GM19467 (cell line): Measurements from ENCODE around the gene SDCCAG8.

Experiments used
- ATAC-seq: cut with Tn5 transposase; IDR thresholded peaks from one replicate; pipeline ENCODE4 v1.9.1; 2021; ENCODE audit warnings: mild to moderate bottlenecking, moderate library complexity; ENCODE audit not compliant: unreplicated experiment

SDCCAG8 gene

DNA sequence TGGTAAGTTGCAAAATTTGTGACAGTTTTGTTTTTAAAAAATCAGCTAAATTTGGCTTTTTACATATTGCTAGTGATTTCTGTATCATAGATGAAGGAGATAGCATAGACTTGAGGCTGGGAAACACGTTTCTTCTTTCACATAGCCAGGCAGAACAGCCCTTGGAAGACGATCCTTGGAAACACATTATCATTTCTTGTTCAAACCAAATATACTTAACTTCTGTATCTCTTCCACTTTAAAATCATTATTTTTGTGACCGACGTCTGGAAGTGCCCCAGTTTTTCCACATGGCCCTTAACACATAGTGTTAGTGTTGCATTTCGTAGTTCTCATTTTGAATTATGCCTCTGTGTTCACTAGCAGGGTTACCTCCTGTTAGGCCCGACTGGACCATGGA is 193.5 kb downstream of the SDCCAG8 start:
- ATAC-seq = no peak

DNA sequence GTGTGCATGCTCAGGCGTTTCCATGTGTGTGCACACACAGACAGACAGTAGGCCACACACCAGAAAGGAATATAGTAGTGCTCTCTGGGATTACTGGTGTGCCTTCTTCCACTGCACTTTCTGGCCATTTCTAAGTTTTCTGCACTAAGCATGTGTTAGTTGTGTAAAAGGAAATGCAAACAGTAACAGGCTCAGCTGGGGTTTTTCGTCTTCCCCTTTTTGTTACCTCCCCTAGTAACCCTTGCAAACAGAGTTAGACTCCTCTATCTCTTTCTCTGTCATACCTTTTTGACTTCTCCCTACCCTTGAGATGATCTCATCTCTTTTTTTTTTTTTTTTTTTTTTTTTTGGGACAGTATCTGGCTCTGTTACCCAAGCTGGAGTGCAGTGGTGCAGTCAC is 196.3 kb downstream of the SDCCAG8 start:
- ATAC-seq = no peak

DNA sequence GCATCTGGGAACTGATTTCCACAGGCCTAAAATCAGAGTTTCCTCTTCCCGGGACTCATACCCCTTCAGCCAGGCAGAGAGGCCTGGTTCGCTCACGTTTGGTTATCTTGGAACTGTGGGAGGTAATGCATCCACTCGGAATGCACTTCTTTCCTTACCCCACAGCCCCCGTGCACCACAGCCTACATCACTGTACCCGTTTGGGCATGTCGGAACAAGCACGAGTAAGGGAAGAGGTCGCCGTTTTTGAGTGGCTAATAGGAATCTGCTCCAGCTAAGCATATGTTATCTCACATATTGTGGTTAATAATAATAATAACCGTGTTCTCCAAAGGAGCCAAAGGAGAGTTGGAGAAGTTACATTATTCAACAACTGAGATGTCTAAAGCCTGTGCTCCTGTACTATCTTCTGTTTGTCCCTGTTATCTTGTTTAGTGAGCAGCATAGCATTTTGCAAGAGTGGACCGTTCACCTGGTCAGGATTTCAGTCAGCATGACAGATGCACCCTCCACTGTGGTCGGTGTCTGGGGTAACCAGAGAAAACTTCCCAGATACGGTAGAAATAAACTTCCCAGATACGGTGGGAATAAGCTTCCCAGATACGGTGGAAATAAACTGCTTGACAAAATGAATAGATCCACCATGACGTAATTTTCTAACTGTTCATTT is 198.6 kb downstream of the SDCCAG8 start:
- no peak for ATAC-seq

DNA sequence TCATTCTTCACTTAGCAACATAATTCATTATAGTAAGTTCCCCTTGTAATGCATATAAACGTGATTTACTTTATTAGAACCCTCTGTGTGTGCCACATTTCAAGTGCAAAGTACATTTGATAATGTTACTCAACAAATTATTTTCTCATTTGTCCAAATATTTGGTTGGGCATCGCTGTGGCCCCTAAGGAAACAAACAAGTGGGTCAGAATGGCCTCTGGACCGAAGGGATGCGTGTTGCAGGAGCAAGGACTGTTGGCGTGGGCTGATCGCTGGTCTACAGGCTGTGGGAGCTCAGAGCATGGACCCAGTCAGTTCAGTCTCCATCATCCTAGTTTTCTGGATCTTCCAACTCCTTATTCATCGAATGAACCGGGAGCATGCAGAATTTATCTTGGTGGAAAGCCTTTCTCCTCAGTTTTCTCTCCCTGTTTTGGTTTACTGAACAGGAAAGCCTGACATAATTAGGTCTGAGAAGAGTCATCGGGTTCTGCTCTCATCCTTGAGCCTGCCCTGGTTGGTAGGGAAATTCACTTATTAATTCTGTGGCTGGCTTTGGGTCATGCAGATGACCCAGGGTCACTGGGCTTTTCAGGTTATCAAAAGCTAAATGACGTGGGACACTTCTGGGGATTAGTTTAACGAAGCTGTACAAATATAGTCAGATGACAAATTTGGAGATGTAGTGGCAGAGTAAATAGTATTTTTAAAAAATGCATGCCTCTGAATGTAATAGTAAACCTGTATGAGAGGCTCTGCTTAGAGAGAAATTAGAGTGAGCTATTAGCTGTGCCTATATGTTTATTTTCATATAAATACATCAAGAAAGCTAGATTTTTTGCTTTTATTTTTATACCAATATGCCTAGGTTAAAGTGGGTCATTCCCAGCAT is 200.2 kb downstream of the SDCCAG8 start:
- no peak for ATAC-seq

DNA sequence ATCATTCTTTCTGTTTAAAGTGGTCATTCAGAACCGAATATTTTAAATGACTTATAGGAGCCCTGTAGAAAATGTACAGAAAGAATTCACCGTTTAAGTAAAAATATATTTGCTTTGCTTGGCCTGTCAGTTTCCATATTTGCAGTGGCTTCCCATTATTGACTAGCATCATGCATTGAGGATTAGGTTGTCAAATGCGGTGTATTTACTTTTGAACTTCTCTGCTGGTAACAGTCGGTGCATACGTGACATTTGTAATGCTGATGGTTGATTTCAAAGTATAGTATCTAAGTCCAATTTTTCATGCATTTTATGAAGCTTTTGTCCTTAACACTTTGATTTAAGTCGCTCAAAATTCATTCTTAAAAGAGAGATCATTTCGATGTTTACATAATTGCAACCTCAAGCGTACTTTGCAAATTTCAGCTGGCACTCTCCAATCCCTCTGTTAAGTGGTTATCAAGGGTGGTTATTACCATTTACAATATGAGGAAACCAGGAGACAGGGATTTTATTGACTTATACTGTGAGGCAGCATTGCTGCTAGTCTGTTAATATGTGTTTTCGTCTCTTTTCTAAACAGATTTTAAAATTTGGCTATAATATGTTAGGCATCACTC is 201.6 kb downstream of the SDCCAG8 start:
- no peak for ATAC-seq

DNA sequence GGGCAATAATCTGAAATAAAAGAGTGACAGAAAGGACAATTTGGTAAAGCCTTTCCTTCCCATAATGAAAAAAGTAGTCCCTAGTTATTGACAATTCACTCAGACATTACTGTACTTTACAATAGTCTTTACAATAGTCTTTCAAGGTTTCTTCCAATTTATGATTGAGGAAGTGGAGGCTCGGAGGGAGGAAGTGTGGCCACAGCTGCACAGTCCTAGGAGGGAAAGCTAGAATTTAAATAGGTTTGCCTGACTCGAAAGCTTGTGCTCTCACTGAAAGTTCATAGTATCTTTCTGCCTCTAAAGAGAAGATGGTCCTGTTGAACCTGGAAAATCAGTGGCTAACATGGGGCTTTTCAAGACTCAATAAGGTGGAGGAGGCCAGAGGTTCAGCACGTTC is 203.2 kb downstream of the SDCCAG8 start:
- ATAC-seq = no peak

DNA sequence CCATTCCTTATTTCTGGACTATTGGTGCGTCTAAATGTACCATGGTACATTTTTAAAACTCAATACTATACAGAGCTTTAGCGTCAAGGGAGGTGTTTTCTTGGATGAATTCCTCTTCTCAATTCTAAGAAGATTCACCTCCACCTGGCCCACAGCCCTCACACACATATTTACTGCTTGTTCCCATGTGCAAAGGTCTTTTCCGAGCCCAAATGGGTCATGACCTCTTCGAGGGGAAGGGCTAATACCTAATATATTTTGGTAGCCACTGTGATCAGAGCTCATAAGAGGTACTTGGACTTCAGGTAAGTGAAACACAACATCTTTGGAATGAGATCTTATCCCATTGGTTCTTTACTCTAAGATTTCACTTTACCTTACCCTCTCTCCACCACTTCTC is 205.9 kb downstream of the SDCCAG8 start:
- no peak for ATAC-seq

DNA sequence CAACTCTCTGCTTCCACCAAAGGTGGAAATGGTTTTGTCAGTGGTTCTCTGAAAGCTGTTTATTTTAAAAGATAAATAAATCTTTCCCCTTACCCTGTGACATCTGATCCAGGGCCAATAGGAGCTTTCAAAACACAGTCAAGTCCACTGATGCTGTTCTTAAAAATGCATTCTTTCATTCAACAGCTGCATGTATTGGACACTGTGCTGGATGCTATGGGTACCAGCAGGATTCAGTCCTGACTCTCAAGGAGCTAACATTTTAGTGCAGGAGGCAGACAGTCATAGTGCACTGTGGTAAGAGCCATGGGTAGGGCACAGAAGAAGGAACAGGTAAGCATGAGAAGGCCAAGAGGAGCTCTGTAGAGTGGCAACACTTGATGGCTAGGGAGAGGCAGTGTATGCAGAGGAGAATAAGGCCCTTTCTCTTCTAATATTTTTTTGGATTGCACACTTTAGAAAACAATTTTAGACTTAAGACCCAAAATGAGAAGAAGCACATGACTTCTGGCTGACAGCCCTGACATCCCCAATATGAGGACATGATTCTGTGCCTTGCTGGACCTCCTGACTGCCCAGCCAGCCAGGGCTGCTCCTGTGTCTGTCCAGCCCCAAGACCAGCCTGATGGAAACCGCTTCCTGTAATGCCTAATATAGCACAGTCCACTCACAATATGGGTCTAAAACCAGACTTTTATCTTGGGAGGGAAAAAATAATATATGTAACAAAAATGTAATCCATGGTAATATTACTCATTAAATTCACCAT is 207.3 kb downstream of the SDCCAG8 start:
- no peak for ATAC-seq

DNA sequence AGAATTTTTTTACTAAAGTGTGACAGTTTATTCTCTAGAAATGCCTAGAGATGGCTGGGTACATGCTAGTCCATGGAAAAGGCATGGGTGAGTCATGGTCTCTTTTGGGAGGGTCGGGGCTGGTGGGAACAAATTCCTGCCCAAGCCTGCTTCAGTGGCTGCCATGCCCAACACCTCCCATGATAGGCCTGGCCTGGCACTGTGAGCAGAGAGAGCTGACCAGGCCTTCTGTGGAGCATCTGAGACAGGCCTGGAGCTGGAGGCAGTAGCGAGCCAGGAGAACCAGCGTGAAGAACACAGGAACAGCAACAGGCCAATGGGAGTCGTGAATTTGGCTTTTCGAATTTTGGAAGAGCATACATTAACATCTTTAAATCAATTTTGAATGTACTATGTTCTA is 209.2 kb downstream of the SDCCAG8 start:
- ATAC-seq = no peak

DNA sequence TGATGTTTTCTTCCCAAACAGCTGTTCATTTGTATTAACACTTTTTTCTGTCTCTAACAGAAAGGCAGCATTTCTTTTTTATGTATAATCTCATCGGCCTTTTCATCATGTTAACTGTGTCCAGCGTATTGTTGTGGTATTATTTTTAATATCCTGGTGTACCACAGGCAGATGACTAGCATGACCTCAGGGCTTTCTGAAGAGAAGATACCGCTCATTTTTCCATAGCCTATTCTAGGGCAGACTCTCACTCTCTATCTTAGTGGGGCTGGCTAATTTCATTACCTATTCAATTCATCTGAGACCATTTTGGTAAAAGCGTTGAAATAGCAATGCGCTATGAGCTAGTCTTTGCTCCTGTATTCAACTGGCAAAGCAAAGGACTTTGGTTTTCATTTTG is 209.9 kb downstream of the SDCCAG8 start:
- no peak for ATAC-seq

DNA sequence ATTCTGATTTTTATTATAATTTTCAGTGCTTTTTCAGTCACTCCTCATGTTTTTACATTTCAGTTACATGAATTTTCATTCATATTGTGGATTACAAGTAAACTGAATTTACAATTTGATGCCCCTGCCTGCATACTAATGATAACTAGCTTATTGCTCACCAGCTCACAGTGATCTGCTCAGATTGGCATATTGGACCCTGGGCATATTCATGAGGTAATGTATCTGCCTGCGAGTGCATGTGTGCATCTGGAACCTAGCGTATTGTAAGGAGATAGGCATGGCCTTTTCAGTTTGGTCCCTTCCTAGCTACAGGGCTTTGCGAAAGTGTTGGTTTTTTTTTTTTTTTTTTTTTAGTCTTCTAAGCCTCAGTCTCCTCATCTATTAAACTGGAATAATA is 213.7 kb downstream of the SDCCAG8 start:
- no peak for ATAC-seq

DNA sequence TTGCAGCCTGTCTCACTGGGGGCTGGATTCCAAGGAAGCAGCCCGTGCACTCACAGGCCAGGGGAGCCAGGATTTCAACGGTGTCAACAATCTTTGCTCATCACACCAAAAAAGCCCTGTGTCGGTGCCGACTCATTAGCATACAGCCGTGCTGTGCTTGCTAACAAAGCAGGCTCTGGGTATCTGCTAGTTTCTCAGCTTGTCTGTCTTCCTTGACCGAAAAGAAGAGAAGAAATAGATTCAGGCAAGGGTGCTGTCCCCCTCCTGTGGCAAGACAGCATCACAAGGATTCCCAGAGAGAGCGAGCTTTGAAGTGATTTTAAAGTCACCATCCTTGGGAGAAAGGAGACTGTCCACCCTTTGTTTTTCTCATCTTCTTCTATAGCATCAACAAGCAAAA is 214.7 kb downstream of the SDCCAG8 start:
- no peak for ATAC-seq

DNA sequence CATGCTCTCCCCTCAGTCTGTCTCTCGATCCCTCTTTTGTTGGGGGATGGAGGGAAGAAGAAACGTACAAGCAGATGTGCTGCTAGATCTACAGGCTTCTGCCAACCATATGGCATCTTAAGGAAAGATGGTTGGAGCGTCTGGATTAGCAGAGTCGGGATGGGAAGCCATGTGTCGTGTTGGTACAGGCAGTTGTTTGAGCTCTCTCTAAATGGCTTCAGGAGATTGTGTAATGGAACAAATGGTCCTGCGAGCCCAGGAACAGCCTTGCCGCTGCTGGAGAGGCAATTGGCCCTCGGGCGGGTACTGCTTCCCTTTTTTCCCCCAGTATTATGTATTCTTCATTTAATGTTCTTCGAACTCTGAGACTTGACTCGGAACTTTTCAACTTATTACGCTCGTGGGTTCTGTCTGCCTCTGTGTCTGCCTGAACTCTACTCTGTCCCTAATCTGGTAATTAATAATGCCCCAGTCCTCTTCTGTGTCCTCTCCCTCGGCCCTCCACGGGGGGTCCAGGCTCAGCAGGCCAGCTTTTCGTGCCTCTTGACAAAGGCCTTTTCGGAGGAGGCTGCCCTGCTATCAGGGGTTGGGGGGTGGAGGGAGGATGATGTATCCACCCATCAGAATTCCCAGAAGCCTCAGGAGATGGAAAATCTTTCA is 215.3 kb downstream of the SDCCAG8 start:
- ATAC-seq = no peak

DNA sequence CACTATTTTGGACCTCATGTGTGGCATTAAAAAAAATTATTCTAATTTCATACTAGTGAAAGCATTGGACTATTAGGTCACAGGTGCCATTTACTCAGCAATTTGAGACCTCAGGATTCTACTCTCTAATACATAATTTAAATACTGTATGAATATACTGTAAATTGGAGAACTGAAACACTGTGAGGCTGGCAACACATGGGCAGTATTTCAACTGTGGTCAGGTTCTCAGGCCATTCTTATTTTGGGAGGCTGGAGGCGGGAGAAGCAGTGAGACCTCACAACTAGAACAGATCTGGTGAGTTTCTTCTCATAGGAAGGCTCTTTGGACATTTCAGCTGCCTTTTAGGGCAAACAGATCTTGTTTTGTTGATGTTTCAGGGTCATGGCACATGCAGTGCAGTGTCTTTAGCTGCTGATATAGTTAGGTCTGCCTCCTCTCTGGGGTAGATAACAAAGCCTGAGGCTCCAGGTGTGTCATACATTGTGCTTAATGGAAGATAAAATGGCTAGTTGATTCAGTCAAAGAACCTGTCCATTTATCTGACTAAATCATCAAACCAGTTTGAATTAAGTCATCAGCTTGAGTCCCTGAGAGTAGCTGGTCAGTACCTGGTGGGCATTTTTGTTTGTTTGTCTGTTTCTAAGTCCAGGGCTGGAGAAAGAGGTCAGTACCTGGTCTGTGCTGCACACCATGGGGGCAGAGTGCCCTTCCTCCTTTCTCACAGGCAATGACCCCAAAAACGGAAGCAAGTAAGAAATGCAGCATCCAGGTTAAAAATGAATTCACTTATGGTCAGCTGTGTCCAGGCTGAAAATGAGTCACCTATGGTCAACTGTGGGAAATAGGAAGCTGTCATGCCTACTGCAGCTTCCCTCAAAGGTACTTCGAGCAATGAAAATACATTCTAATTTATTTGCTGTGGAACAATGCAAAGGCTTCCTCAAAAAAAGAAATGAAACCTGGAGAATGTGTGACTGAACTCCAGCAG is 216.2 kb downstream of the SDCCAG8 start:
- peak; percentile 77 for ATAC-seq

DNA sequence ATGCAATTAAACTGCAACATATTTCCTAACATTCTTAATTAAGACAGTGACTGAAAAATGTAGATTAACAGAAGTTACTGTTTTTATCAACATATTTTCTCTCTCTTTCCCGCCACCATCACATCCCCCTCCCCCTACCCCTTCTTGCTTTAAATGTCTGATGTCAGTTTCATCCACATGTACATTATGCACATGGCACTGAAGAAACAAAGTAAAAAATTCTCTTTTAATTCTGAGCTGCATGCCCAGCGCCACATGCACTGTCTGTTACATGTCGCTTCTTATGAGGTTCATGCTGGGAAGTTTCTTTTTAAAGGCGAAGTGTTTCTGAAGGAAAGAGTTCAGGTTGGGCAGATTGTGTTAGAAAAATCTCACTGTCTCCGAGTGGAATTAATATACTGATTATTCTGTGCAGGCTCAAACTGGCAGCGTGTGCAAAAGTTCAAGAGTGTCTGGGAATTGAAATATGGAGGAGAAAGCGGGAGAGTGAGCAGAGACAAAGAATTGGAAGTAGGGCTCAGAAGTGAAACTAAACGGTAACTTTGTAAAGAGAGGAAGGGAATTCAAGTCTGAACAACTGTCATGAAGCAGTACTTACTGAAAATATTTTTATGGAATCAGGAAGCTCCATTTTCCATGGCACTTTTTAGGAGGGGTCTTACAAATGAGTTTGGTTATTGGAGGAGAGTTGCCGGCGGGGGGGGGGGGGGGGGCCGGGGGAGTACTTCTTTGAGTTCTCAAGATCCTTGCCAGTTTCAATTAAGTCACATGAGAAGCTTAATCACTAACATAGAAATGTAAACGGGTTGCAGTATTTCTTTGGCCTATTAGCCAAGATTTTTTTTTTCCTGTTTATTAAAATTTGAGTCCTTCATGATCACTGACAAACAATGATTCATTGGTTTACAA is 217.6 kb downstream of the SDCCAG8 start:
- no peak for ATAC-seq

DNA sequence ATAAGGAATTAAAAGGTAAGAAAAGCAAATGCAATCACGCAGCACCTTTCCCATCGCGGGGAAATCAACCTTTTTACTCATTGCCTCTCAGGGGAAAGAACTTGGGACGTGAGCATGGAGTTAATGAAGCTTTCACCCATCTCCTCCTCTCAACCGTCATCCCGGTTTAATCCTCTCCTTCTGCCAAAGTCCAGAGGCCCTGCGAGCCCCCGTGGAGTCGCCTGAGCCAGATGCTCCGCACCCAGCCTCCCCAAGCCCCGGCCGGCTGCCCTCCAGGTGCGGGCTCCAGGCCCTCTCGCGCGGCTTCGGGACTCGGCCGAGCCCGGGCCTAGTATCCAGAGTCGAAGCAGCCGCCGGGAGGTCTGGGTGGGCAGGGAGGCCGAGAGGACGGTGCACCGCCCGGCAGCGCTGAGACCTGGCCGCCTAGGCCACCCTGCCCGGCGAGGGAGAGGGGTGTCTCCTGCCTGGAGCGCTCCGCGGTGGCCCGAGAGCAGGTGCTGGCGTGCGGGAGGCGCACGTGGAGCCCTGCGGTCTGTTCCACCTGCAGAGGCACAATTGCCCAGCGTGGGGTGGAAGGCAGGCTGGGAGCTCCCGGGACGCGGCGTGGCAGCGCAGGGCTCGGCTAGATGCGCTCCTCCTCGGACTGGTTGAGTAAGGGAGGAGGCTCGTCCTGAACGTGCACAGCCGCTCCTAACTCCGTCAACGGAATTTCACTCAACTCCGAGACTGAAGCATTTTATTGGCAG is 218.5 kb downstream of the SDCCAG8 start:
- no peak for ATAC-seq

DNA sequence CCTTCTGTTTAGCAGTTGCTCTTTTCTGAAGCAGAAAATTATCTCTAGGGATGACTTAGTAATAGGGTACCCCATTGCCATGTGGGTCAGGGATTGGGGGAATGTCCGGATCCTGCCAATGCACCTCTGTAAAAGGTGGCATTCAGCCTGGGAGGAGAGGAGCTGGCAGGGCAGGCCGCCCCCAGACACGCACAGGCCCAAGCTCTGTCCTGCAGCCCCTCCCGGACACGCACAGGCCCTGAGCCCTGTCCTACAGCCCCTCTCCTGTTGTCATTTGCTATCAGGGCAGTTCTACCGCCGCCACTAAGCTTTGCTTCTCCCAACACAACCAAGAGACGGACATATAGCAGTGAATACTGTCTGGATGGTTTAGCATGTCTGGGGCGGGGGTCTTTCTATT is 219.1 kb downstream of the SDCCAG8 start:
- no peak for ATAC-seq

DNA sequence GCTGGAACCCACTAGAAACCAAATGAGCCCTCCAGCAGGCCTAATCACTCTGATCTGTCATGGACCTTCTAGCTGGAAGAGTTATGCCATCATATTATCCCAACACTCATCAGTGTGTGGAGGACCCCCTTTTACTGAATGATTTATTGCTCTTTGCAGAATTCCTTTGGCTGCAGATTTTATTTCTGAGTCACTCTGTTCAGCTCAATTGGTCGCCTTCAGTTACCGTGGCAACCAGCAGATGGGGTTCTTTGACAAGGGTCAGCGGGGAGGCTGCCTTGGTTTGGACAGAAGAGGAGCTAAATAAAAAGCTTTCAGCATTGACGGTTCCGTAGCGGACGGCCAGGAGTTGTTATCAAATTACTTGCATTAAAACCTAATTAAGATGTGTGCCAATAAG is 220.1 kb downstream of the SDCCAG8 start:
- ATAC-seq = no peak
